ENCODE measurements around the gene SGCA.

SGCA gene

DNA sequence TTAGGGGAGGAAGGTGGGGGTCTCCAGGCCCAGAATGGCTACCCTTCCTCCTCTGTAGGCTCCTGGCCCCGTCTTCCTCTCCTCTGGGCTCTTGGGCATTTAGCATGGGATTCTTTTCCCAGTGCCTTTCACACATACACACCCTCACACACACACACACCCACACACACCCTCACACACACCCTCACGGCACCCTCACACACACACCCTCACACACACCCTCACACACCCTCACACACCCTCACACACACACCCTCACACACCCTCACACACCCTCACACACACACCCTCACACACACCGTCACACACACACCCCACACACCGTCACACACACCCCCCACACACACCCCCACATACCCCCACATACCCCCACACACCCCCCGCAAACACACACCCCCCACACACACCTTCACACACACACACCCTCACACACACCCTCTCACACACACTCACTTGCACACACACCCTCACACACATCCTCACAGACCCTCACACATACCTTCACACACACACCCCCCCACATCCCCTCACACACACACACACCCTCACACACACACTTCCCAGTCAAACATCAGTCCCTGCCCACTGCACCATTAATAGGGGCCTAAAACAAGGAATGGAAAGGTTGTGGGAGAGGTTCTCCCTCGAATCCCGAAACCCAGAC lies 845 bp downstream of the SGCA start:
- DNase-seq (ENCODE audit: low read depth in 2 of 2), result no peak

- no peak for DNase-seq (ENCODE audit: low read depth in 2 of 2)
Measured at GRCh38 chr17:50167371-50167770, 1.6 kb downstream of the SGCA start.

- no peak for DNase-seq (ENCODE audit: low read depth in 2 of 2)
Measured at GRCh38 chr17:50168319-50168718, 2.5 kb downstream of the SGCA start.

DNA sequence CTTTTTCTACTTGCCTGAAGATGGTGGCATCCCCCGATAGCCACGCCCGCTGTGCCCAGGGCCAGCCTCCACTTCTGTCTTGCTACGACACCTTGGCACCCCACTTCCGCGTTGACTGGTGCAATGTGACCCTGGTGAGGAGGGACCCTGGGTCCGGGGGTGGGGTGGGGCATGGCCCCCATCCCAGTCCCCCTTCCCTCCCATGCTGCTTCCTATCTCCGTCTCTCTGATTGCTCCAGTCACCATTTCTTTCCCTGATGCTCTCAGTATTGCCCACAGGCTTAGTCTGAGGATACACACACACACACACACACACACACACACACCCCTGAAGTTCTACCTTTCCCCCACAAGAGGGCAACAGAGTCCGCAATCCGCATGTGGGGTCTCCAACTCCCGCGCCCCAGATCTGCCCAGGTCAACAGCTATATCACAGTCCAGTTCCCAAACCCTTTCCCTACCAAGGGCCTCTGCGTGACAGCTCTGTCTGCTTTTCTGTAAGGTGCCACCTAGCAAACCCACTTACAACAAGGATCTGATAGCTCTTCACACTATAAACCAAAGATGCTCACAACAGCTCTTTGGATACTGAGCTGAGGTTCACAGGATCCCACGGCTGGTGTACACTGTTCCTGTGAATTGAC lies 3.4 kb downstream of the SGCA start:
- DNase-seq (ENCODE audit: low read depth in 2 of 2), result no peak

- no peak for DNase-seq (ENCODE audit: low read depth in 2 of 2)
Measured at GRCh38 chr17:50169881-50170459, 4.2 kb downstream of the SGCA start.

DNA sequence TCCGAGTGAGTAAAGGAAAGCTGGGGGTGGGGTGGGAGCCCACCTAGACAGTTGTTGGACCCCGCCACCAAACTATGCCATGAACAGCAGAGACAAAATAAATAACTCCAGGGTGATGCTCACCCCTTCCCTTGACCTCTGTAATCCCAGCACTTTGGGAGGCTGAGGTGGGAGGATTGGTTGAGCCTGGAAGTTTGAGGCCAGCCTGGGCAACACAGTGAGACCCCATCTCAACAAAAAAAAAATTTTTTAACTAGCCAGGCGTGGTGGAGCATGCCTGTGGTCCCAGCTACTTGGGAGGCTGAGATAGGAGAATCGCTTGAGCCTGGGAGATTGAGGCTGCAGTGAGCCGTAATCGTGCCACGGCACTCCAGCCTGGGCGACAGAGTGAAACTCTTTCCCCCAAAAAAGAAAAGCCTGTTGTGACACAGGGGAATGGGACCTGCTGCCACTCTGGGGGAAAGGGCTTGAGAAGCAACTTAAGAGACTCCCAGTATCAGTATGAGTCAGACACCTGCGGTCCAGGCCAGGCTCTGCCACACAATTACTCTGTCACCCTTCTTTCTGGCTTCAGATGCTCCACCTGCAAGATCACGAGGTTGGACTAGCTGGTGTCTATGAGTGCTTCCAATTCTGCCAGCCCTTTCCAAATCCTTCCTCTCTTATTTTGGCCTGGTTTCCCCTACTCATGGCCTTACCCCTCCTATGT lies 5.0 kb downstream of the SGCA start:
- no peak for DNase-seq (ENCODE audit: low read depth in 2 of 2)

DNA sequence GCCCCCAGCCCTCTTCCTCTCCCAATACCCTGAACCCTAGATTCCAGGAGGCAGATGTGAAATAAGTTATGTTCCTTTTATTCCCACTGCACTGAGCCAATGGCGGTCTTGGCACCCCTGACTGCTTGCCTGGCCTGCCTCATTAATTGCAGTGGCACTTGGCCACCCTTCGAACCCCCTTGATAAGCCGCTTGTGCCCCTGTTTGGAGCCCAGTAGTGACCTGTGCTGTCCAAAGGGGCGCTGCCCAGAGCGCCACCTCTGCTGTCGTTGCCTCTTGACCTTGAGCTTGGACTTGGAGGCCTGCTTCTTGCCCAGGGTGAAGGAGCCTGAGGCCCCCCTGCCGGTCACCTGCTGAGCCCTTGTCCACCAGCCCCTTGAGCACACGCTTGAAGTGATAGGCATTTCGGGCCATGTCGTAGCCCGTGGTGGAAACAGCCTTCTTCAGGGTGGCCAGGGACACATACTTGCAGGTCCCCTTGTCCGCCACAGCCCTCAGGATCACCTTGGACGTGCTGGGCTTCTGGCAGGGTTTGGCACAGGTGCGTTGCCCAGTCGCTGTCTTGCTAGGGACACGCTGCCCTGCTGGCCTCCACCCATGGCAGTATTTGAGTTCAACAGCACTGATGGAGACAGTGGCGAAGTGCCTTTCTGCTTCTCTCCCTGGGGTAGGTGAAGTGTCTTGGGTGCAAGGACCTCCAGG lies 5.7 kb downstream of the SGCA start:
- no peak for DNase-seq (ENCODE audit: low read depth in 2 of 2)

- no peak for DNase-seq (ENCODE audit: low read depth in 2 of 2)
Measured at GRCh38 chr17:50172130-50172529, 6.3 kb downstream of the SGCA start.

DNA sequence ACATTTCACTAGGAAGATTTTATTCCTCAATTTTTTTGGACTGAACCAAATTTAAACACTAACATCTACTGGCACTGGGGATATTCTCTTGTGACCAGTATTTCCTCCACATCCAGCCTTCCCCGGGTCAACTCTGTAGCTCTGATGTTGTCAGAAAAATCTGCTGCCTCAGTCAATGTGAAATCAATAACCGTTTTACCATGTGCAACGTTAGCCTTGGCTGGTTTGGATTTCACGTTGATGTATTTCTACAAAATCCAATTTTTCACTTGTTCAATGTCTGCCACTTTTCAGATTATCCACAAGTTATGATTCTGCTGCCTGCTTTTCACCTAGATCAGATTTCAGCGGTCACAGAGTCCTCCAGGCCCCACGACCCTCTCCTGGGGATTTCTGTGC lies 7.1 kb downstream of the SGCA start:
- DNase-seq (ENCODE audit: low read depth in 2 of 2), result no peak

DNA sequence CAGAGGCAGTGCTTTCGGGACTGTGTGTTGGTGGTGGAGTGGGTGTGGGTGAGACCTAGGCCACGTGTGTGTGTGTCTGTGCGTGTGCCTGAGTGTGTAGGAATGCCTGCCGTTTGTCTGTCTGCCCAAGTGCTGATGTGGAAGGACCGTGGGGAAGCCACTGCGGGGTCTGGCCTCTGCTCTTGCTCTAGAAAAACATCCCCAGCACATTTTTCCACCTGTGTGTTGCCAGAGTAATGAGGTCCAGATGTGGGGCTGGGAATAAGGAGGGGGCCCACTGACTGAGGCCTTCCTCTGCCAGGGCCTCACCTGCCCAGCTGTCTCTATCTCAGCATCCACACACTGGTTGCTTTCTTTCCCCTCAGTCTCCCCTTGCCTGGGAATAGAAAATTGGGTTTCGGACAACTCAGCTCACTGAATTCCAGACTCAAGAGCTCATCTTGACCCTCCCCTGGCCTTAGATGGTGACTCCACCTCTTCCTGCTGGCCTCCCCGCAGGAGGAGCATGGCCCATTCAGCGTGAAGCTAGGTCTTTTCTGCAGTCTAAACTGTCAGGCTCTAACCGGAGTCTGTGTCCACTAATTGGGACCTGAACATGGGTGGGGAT lies 7.6 kb downstream of the SGCA start:
- DNase-seq (ENCODE audit: low read depth in 2 of 2), result no peak

GRCh38 chr17:50174444-50174843 lies 8.6 kb downstream of the SGCA start:
- no peak for DNase-seq (ENCODE audit: low read depth in 2 of 2)

DNA sequence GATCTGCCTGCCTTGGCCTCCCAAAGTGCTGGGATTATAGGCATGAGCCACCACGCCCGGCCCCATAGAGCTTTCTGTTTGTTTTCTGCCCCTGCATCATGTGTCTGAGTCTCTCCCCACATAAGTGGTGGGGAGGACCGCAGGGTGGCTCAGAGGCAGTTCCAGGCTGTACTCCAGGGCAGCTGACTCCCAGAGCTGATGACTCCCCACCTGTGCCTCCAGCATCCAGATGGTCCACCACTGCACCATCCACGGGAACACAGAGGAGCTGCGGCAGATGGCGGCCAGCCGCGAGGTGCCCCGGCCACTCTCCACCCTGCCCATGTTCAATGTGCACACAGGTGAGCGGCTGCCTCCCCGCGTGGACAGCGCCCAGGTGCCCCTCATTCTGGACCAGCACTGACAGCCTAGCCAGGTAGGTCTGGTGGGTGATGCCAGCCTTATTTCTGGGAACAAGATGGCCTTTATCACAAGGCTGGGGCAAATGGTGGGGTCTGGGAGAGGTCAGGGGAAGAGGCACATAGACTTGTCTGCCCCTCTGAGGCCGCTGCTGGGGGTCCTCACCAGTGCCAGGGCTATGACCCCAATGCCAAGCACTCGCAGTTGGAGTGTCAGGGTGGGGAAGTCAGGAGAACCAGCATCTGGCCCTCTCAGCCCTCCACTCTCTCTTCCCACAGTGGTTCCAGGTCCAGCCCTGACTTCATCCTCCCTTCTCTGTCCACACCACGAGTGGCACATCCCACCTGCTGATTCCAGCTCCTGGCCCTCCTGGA lies 9.4 kb downstream of the SGCA start:
- no peak for DNase-seq (ENCODE audit: low read depth in 2 of 2)

DNA sequence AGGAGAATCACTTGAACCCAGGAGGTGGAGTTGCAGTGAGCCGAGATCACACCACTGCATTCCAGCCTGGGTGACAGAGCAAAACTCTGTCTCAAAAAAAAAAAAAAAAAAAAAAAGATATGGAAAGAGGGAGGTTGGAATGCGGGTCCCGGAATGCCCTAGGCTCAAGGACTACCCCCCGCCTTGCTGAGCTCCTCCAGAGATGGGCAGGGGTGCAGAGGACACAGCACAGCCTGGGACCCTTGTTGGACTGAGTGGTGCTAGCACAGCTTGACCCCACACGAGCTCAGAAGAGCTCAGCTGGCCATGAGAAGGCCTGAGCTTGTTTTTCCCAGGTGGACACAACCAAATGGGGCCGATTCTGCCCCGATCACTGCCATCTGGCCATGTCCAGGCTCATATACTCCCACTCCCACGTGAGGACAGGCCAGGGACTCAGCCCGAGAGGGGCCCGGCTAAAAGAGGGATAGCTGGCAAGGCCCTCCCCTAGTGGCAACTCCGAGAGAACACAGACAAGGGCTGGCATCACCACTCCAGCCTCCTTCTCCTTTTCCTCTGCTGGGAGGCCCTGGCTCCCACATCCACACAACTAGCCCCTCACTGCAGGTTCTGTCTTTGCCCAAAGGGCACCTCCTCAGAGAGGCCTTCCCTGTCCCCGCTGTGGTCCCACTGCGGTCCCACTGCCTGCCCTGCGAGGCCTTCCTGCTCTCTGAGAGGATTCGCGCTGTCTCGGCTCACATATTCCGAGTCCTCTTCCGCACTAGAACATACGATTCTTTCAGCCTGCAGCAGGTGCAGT lies 11.0 kb downstream of the SGCA start:
- no peak for DNase-seq (ENCODE audit: low read depth in 2 of 2)

- no peak for DNase-seq (ENCODE audit: low read depth in 2 of 2)
Measured at GRCh38 chr17:50177476-50177875, 11.7 kb downstream of the SGCA start.

- no peak for DNase-seq (ENCODE audit: low read depth in 2 of 2)
Measured at GRCh38 chr17:50177983-50178834, 12.4 kb downstream of the SGCA start.

DNA sequence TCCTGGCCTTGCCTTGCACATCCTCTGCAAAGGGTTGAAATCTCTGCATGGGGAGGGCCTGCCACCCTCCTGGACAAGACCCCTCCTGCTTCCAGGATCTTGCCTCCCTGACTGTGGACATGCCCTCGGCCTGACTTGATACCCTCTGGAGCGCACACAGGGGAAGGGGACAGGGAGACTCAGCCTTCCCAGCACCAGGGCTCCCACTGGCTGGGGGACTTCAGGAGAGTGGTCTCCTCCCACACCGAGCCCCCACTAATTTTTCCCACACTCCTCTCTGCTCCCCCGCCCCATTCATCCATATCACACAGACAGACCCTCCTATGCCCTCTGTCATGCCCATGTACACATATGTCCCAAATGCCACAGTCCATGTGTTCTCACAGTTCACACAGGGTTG lies 14.3 kb downstream of the SGCA start:
- DNase-seq (ENCODE audit: low read depth in 2 of 2), result no peak

GRCh38 chr17:50180620-50181019 lies 14.8 kb downstream of the SGCA start:
- DNase-seq (ENCODE audit: low read depth in 2 of 2), result no peak

DNA sequence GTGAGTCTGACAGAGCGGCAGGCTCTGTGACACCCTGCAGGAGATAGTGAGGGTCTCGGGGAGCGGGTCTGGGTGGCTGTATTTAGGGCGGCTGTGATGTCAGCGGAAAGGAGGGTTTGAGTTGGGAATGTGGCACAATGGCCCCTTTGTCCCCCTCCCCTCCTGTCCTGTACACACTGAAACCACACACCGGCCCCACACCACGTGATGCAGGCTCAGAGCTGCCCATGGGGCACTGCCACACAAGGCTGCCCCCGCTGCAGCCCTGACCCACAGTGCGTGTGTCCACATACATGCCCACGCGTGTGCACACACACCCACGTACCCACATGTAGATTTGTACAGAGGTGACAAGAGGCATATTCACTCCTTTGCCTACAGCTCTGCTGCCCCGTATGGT lies 15.3 kb downstream of the SGCA start:
- DNase-seq (ENCODE audit: low read depth in 2 of 2), result no peak
